DND-41 (cell line): ENCODE data around the gene TMBIM1.

ENCODE experiments used
- EZH2 ChIP-seq: IDR thresholded peaks from 3 replicates; pipeline ENCODE4 v1.6.1; 2012; ENCODE audit warnings: borderline replicate concordance, low read depth, mild to moderate bottlenecking, moderate library complexity, low read length, inconsistent platforms; ENCODE audit not compliant: severe bottlenecking
- TF ChIP-seq, protein P1 (sequence below): IDR thresholded peaks from 2 replicates; pipeline ENCODE4 v1.5.1; 2012; ENCODE audit warnings: borderline replicate concordance, low read length, moderate library complexity, mild to moderate bottlenecking; ENCODE audit not compliant: poor library complexity, severe bottlenecking; ENCODE audit errors: extremely low read depth

DNA sequence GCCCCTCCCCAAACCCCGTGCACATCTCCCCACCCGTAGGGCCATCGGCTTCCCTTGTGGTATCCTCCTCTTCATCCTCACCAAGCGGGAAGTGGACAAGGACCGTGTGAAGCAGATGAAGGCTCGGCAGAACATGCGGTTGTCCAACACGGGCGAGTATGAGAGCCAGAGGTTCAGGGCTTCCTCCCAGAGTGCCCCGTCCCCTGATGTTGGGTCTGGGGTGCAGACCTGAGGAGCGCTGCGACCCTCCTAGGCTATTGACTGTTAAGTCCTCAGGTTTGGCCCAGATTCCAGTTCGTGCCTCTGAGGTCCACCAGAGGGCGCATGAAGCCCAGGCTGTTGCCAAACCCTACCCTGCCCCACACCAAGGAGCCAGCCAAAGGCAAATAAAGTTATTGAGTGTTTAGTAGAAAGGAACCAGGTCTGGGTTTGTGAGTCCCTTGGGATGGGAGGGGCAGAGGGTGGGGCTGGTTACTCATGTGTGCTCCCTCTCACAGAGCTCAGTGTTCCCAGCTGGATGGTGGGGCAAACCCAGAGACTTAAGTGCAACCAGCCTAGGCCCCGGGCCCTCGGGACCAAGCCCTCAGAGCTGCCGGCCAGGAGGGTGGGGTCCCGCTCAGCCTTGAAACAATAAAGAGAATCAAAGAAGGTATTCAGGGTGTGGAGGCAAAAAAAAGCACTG lies 19.6 kb downstream of the TMBIM1 start:
- TF ChIP-seq, protein P1, sequence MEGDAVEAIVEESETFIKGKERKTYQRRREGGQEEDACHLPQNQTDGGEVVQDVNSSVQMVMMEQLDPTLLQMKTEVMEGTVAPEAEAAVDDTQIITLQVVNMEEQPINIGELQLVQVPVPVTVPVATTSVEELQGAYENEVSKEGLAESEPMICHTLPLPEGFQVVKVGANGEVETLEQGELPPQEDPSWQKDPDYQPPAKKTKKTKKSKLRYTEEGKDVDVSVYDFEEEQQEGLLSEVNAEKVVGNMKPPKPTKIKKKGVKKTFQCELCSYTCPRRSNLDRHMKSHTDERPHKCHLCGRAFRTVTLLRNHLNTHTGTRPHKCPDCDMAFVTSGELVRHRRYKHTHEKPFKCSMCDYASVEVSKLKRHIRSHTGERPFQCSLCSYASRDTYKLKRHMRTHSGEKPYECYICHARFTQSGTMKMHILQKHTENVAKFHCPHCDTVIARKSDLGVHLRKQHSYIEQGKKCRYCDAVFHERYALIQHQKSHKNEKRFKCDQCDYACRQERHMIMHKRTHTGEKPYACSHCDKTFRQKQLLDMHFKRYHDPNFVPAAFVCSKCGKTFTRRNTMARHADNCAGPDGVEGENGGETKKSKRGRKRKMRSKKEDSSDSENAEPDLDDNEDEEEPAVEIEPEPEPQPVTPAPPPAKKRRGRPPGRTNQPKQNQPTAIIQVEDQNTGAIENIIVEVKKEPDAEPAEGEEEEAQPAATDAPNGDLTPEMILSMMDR: peak; percentile 93
- no peak for TF ChIP-seq EZH2
